Ovary (tissue), 9 donors: Measurements from ENCODE around the gene FRMD4A. TPM values are rescaled to one million over a fixed set of nuclear protein-coding genes. Genes with fewer than 3 reads are reported as not detected.
"Not testable (repeated sequence)": the region's sequence is repeated elsewhere in the genome, so short reads cannot be mapped to it uniquely, and the experiment has no call there.

Experiments used
- DNase-seq, 5 donors: peaks; one replicate each; pipeline ENCODE4 v3.0.0-alpha.2; 2019 to 2020
- H3K27ac ChIP-seq, 2 donors: fragments of 200-600 bp; one replicate each; pipeline versions ENCODE4 v1.5.1 to v1.8.0; 2019 to 2022
- H3K27me3 ChIP-seq: fragments of 200-600 bp; one replicate; pipeline ENCODE4 v1.8.0; 2022
- H3K36me3 ChIP-seq: fragments of 200-600 bp; sonication (generic); one replicate; pipeline ENCODE4 v1.5.1; 2019
- H3K4me1 ChIP-seq: one replicate; pipeline ENCODE4 v1.8.1; 2013; ENCODE audit warnings: mild to moderate bottlenecking, moderate library complexity; ENCODE audit not compliant: insufficient read depth
- H3K4me3 ChIP-seq: fragments of 200-600 bp; sonication (generic); one replicate; pipeline ENCODE4 v1.5.1; 2017
- H3K9me3 ChIP-seq, 2 donors: fragments of 200-600 bp in 1 of 2; sonication (generic) in 1 of 2; one replicate each; pipeline versions ENCODE4 v1.5.1 to v1.8.1; 2013 to 2019; ENCODE audit warnings: mild to moderate bottlenecking in 1 of 2, moderate library complexity in 1 of 2
- EP300 ChIP-seq: sonication (generic); formaldehyde crosslinking; IDR thresholded peaks from one replicate; pipeline ENCODE4 v1.6.1; 2017; ENCODE audit warnings: antibody characterized with exemption
- POLR2A ChIP-seq: fragments of 450-650 bp; IDR thresholded peaks from one replicate; pipeline ENCODE4 v1.6.1; 2017; ENCODE audit warnings: antibody characterized with exemption, mild to moderate bottlenecking, moderate library complexity
- WGBS, 3 donors: extraction: QIAGEN DNeasy Blood & Tissue Kit in 1 of 3; methylation state at CpG; one replicate each; pipeline versions ENCODE4 v1.1.5 to v1.1.7; 2013 to 2017; 5-methylcytosine and 5-hydroxymethylcytosine counted together
- intact Hi-C, 4 donors: fragments of 100-400 bp; cut with DNase I; formaldehyde crosslinking; loops; one replicate each; pipeline versions ENCODE4 v1.11.0 to v1.15.1; 2022 to 2023
- polyA plus RNA-seq, 2 donors: library from polyadenylated mRNA; stranded (reverse); fragments of 200-250 nt in 1 of 2; fragments of 350-450 nt in 1 of 2; fragmentation: Illumina TruSeq in 1 of 2; extraction: RNeasy Lipid Tissue Mini Kit (QIAGEN cat#74804) in 1 of 2; gene quantifications; one replicate each; pipeline ENCODE4 v1.2.3, GENCODE V29; 2013 to 2014
- total RNA-seq, 7 donors: library from RNA; depleted of rRNA in 2 of 7; stranded (reverse); fragments of >200 nt in 2 of 7; fragmentation: NEBNext Ultra II Directional in 3 of 7; extraction: Animal tissue kit (Norgen Biotek cat#: 25700) in 3 of 7; gene quantifications; one replicate each; pipeline versions ENCODE4 v1.1.0 to v1.2.4, GENCODE V29; 2016 to 2023
- TF ChIP-seq, protein P1 (sequence below), 3 donors: fragments of 450-650 bp in 2 of 3; fragments of 200-600 bp in 1 of 3; IDR thresholded peaks; one replicate each; pipeline versions ENCODE4 v1.5.1 to v1.8.0; 2016 to 2022; ENCODE audit warnings: antibody characterized with exemption in 3 of 3, mild to moderate bottlenecking in 1 of 3
- donor health status: DM: no; HTN: no; CAD: no; lungs with moderate emphysema.
- donor health status: DM: no; HTN: no; CAD: no.
- donor health status: Bipolar disorder and iron deficiency.
- donor health status: DM: yes; HTN: yes; CAD: no.
- donor health status: DM: no; HTN: no; CAD: no.
- donor health status: DM: yes; HTN: yes; CAD: no.

Gene FRMD4A
- total and polyA plus RNA-seq, 9 donors, result 5.5 to 24.7 (median 11.3) TPM

DNA sequence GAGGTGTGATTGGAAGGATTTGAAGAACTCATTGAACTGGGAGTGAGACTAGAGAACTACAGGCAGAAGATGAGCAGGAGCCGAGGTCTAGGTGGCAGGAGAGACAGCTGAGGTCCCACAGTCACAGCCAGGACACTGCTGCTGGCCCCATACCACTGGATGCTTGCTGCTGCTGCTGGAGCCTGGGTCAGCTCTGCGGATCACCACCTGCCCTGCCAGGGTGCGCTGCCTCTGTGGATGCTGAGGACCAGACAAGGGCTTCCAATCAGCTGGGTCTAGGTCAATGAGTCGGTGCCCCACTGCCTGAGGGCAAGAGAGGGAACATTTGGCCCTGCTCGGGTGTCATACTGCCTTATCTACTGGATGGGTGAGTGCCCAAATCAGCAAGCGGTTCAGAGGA, 94.4 kb downstream of the FRMD4A start:
- TF ChIP-seq, protein P1, sequence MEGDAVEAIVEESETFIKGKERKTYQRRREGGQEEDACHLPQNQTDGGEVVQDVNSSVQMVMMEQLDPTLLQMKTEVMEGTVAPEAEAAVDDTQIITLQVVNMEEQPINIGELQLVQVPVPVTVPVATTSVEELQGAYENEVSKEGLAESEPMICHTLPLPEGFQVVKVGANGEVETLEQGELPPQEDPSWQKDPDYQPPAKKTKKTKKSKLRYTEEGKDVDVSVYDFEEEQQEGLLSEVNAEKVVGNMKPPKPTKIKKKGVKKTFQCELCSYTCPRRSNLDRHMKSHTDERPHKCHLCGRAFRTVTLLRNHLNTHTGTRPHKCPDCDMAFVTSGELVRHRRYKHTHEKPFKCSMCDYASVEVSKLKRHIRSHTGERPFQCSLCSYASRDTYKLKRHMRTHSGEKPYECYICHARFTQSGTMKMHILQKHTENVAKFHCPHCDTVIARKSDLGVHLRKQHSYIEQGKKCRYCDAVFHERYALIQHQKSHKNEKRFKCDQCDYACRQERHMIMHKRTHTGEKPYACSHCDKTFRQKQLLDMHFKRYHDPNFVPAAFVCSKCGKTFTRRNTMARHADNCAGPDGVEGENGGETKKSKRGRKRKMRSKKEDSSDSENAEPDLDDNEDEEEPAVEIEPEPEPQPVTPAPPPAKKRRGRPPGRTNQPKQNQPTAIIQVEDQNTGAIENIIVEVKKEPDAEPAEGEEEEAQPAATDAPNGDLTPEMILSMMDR (IDR thresholded peaks at IDR 0.05), result no peak
- TF ChIP-seq EP300 (no peak), POLR2A (no peak)
- no peaks in the 10 kb centered on the region for H3K4me1 ChIP-seq
- intact Hi-C loops, result no loop called here
- H3K9me3 ChIP-seq, result no peaks in the 10 kb centered on the region
- H3K4me3 ChIP-seq, result no peak overlapping the region
- H3K36me3 ChIP-seq, result no peaks in the 10 kb centered on the region
- H3K27me3 ChIP-seq, result no peaks in the 10 kb centered on the region
- WGBS, 3 donors, result 81 to 91% (median 84%) methylated on average over 6 of the region's 6 CpGs
- no peak overlapping the region for H3K27ac ChIP-seq
- DNase-seq, result no peak

DNA sequence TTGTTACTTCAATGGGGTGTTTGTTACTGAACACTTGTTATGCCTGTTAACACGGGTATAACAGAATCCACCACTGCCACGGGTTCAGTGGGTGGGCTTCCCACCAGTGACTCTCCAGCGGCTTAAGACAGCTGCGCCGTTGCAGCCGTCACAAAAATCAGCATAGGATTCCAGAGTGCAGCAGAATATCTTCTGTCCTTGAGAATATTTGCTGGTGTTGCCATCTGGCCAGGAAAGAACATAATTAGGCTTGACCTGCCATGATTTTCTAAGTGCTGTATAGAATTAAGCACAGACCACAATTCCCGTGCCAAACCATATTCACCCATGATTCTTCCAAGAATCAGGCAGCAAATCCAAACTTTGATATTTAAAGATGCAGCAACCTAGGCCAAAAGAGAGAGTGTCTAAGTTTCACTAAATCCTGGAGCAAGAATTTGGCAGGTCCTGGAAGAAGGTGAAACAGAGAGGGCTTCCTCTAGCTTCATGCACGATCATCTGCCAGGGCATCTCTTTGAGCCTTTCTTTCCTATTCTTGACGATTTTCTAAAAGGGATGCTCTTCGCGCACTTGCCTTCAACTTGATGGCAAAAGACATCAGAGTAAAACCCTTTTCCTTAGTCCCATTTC, 95.0 kb downstream of the FRMD4A start:
- DNase-seq, result no peak
- intact Hi-C loops, result no loop called here
- 28 to 51% (median 34%) methylated on average over 11 of the region's 11 CpGs for WGBS, 3 donors
- Histone ChIP-seq H3K4me3 (no peak overlapping the region), H3K27ac (no peak overlapping the region), H3K27me3 (no peaks in the 10 kb centered on the region), H3K4me1 (no peaks in the 10 kb centered on the region), H3K9me3 (no peaks in the 10 kb centered on the region), H3K36me3 (no peaks in the 10 kb centered on the region)
- TF ChIP-seq POLR2A (no peak), EP300 (no peak)
- TF ChIP-seq, protein P1 (IDR thresholded peaks at IDR 0.05), result no peak

DNA sequence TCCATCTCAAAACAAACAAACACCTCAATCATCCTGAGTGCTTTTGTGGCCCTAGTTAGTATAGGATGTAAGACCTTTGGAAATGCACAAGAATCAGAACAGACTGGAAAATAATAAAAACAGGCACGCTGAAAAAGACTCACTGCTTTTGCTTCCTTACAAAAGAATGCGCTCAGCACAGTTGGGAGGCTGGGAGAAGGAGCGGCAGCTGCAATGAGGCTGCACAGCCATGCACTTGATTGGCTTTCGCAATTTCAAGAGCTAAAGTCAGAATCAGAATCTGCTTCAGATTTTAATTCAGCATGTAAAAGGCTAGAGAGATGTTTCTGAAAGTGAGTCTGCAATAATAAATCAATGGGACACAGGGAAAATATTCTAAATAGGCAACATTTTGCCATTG, 97.2 kb downstream of the FRMD4A start:
- TF ChIP-seq EP300 (no peak), POLR2A (no peak)
- TF ChIP-seq, protein P1 (IDR thresholded peaks at IDR 0.05), result no peak
- no peak for DNase-seq
- Histone ChIP-seq H3K27me3 (no peaks in the 10 kb centered on the region), H3K36me3 (no peaks in the 10 kb centered on the region), H3K4me3 (no peak overlapping the region), H3K27ac (no peak overlapping the region), H3K4me1 (no peaks in the 10 kb centered on the region), H3K9me3 (no peaks in the 10 kb centered on the region)
- 82 to 92% (median 89%) methylated on average over 4 of the region's 4 CpGs for WGBS, 3 donors
- intact Hi-C loops, result no loop called here

DNA sequence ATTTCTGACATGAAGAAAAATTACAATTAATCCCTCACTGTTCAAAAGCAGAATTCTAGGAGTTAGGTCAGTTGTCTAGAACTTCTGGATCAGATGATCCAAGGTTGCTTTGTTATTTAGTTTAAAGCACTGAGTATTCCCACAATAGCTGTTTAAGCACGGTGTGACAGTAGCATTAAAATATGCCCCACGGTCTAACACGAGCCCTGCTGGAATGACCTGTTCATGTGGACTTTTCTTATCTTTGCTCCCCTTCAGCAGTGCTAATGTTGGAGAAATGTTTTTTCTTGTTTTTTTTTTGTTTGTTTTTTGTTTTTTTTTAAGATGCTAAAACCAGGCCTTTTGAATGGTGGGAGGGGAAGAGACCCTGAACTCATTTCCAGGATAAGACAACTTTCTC, 101.9 kb downstream of the FRMD4A start:
- H3K27me3 ChIP-seq, DNase-seq, H3K4me3 ChIP-seq, H3K9me3 ChIP-seq, H3K27ac ChIP-seq, H3K4me1 ChIP-seq, H3K36me3 ChIP-seq, intact Hi-C loops: not testable (repeated sequence)
- WGBS, 3 donors, result 37 to 46% (median 43%) methylated on average over 3 of the region's 3 CpGs

DNA sequence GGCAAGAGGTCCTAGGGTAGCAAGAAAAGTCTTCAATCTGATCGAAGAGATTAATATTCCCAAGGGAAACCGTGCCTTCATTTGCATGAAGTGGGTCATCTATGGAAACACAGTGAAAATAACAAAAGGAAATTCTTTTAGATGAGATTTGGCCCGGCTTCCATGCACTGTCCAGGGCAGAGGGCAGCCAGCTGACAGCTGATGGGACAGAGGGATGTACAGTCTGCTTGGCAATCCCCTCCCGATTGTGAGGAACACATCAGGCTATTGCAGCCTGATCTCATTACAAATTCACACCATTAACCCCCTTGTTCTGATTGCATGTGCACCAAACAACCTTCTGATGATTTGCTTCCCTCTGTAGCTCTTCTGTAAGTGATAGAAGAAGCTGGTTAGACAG, 105.3 kb downstream of the FRMD4A start:
- intact Hi-C loops, result no loop called here
- Histone ChIP-seq H3K36me3 (no peaks in the 10 kb centered on the region), H3K4me1 (no peaks in the 10 kb centered on the region), H3K9me3 (no peaks in the 10 kb centered on the region), H3K4me3 (no peak overlapping the region), H3K27me3 (no peaks in the 10 kb centered on the region), H3K27ac (no peak overlapping the region)
- 56 to 66% (median 66%) methylated on average over 4 of the region's 4 CpGs for WGBS, 3 donors
- TF ChIP-seq EP300 (no peak), POLR2A (no peak)
- TF ChIP-seq, protein P1 (IDR thresholded peaks at IDR 0.05), result no peak
- no peak for DNase-seq
